ENCODE measurements around the gene UXS1. TPM values are rescaled to one million over a fixed set of nuclear protein-coding genes. Genes with fewer than 3 reads are reported as not detected.

UXS1 gene
- total and polyA plus RNA-seq, 2 of the 8 experiments (the other 6 are each of a cell fraction or from before 2014, with no cell fraction given) = 44.5 to 63.4 TPM

DNA sequence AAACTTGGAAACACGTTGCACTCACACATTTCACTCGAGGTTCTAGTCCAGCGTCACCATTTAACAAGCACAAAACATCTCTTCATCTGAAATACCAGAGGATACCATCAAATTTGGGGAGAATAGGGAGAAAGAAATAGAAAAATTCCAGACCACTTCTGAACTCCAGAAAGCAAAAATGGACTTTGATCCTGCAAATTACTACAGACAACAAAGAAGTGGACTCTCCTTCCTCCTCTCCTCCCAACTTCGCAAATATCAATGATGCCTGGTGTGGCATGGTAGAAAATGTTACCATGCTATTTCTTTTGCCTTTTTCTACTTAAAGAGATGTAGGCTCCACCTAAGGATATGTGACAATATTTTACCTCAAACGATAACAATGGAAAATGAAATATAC is 13.5 kb downstream of the UXS1 start:
- Histone ChIP-seq H3K18ac (ENCODE audit: extremely low read depth, low read length) (no peak overlapping the region), H2BK120ac (replicated peaks; ENCODE audit: low read depth, low read length) (no peak overlapping the region), H3K56ac (replicated peaks; ENCODE audit: insufficient read length, low read depth, low read length) (no peak overlapping the region), H4K91ac (replicated peaks; ENCODE audit: insufficient read length, low read length) (no peak overlapping the region), H2BK12ac (ENCODE audit: low read depth, low read length) (no peak overlapping the region), H3K9ac (replicated peaks in 1 of 4; ENCODE audit: extremely low read depth in 1 of 4, low read depth in 3 of 4, low read length in 3 of 4) (no peak overlapping the region), H3K23ac (ENCODE audit: insufficient read length) (no peak overlapping the region), H3K36me3 (ENCODE audit: control insufficient read depth in 2 of 4, insufficient read depth in 4 of 4, low read length in 3 of 4) (no peaks in the 10 kb centered on the region), H3K79me2 (ENCODE audit: control insufficient read depth in 1 of 2, insufficient read depth in 2 of 2, low read length in 2 of 2) (peaks cover 8 to 95% of the 10 kb centered on the region in 2 experiments), H3K4me1 (replicated peaks in 1 of 4; ENCODE audit: control insufficient read depth in 3 of 4, insufficient read depth in 4 of 4, low read length in 3 of 4) (peaks cover 0 to 9% (median 4%) of the 10 kb centered on the region in 4 experiments; a peak in 4 of 7 replicates), H4K5ac (ENCODE audit: insufficient read length, low read depth, low read length) (no peak overlapping the region), H3K79me1 (ENCODE audit: low read depth, low read length) (peaks cover 17% of the 10 kb centered on the region), H3K4me3 (ENCODE audit: extremely low read depth in 1 of 4, insufficient read depth in 2 of 4, low read depth in 3 of 4, low read length in 4 of 4) (no peak overlapping the region), H2BK15ac (ENCODE audit: low read length) (no peak overlapping the region), H3K4me2 (ENCODE audit: insufficient read depth in 1 of 2, low read depth in 2 of 2, low read length in 2 of 2) (no peak overlapping the region), H4K20me1 (replicated peaks in 1 of 2; ENCODE audit: control insufficient read depth in 1 of 2, insufficient read depth in 2 of 2, low read length in 2 of 2) (peaks cover 5 to 17% of the 10 kb centered on the region in 2 experiments), H2BK20ac (ENCODE audit: low read length) (no peak overlapping the region), H3K14ac (ENCODE audit: insufficient read length) (no peak overlapping the region), H3K23me2 (ENCODE audit: low read depth, low read length) (no peaks in the 10 kb centered on the region), H3K27me3 (replicated peaks in 1 of 4; ENCODE audit: control insufficient read depth in 3 of 4, extremely low read depth in 1 of 4, insufficient read depth in 3 of 4, low read length in 3 of 4) (no peaks in the 10 kb centered on the region), H2AFZ (ENCODE audit: low read length) (no peak overlapping the region), H3K4ac (replicated peaks; ENCODE audit: insufficient read length, low read depth, low read length) (no peak overlapping the region), H2AK5ac (ENCODE audit: low read depth, low read length) (no peak overlapping the region), H4K8ac (ENCODE audit: extremely low read depth, insufficient read depth, low read length) (no peak overlapping the region), H3K27ac (ENCODE audit: low read depth, low read length) (no peak overlapping the region), H3K9me3 (ENCODE audit: insufficient read depth in 2 of 2, low read depth in 1 of 2, low read length in 1 of 2) (no peaks in the 10 kb centered on the region), H2BK5ac (ENCODE audit: low read depth, low read length) (no peak overlapping the region)
- no peak for FAIRE-seq
- 96% methylated on average over 5 of the region's 5 CpGs; no CpG with 5 or more reads in 1 of the 2 experiments for WGBS, 2 experiments (ENCODE audit: extremely low coverage in 1 of 2, insufficient coverage in 1 of 2, insufficient read length in 1 of 2, insufficient replicate concordance in 2 of 2, low coverage in 1 of 2, low lambda C conversion rate in 2 of 2, missing lambda C conversion rate in 1 of 2)
- DNase-seq (ENCODE audit: low read depth in 1 of 2, low spot score in 2 of 2) = no peak
- POLR2A ChIA-PET (ENCODE audit: partially characterized antibody) = no interaction called here
- CTCF ChIA-PET (ENCODE audit: partially characterized antibody) = no interaction called here
- no peak for TF ChIP-seq SP1 (IDR thresholded peaks at IDR 0.05; ENCODE audit: low read depth, low read length)
- no peak for TF ChIP-seq JUND (IDR thresholded peaks at IDR 0.05; ENCODE audit: low read length)
- TF ChIP-seq KDM4A (IDR thresholded peaks at IDR 0.05; ENCODE audit: low read depth, low read length, severe bottlenecking) = no peak
- TF ChIP-seq, protein P1, sequence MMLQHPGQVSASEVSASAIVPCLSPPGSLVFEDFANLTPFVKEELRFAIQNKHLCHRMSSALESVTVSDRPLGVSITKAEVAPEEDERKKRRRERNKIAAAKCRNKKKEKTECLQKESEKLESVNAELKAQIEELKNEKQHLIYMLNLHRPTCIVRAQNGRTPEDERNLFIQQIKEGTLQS (IDR thresholded peaks at IDR 0.05; ENCODE audit: insufficient read depth, low read depth, low read length) = no peak
- TF ChIP-seq CEBPB (IDR thresholded peaks at IDR 0.05; ENCODE audit: low read depth, low read length) = no peak
- no peak for TF ChIP-seq USF2 (IDR thresholded peaks at IDR 0.05; ENCODE audit: low read length)
- TF ChIP-seq TBP (IDR thresholded peaks at IDR 0.05; ENCODE audit: low read depth, low read length) = no peak
- TF ChIP-seq SIRT6 (IDR thresholded peaks at IDR 0.05; ENCODE audit: low read length) = no peak
- TF ChIP-seq PHF8 (conservative IDR thresholded peaks at IDR 0.05; ENCODE audit: low read depth, low read length) = no peak
- no peak for TF ChIP-seq RXRA (IDR thresholded peaks at IDR 0.05; ENCODE audit: insufficient read depth, low read depth, low read length)
- TF ChIP-seq, protein P2, sequence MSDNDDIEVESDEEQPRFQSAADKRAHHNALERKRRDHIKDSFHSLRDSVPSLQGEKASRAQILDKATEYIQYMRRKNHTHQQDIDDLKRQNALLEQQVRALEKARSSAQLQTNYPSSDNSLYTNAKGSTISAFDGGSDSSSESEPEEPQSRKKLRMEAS (IDR thresholded peaks at IDR 0.05) = no peak
- TF ChIP-seq, protein P3, sequence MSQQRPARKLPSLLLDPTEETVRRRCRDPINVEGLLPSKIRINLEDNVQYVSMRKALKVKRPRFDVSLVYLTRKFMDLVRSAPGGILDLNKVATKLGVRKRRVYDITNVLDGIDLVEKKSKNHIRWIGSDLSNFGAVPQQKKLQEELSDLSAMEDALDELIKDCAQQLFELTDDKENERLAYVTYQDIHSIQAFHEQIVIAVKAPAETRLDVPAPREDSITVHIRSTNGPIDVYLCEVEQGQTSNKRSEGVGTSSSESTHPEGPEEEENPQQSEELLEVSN (IDR thresholded peaks at IDR 0.05) = no peak
- no peak for TF ChIP-seq JUN (IDR thresholded peaks at IDR 0.05; ENCODE audit: low read depth, low read length)

All from H1 (cell line).